ENCODE results near the gene NT5E.

The NT5E gene

DNA sequence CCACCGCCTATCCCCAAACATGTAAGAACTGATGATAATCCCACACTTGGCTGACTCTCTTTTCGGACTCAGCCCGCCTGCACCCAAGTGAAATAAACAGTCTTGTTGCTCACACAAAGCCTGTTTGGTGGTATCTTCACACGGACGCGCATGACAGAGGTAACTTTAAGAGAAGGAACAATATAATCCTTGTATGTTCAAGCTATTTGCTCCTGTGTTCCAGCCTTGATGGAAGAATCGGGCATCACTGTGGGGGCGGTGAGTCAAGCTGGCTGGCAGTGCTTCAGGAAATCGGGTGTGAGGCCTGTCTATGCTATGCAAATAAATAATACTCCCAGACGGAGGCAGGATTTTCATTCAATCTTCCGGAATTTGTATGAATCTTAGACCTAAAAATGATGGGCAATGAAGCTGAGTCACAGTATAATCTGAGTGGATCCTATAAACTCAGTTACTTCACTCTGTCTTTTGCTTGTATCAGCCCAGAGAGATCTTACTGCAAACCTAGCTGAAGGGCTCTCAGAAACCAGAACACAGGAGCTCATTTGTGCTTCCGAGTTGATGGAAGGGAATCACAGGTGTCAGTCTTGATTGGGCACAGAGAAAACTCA lies 45.2 kb upstream of the NT5E start:
- no peaks in the 10 kb centered on the region for H4K20me1 ChIP-seq (ENCODE audit: insufficient read depth, low read length)
- DNase-seq: no peak
- H2AFZ ChIP-seq (ENCODE audit: low read length): no peak overlapping the region
- no peaks in the 10 kb centered on the region for H3K9me2 ChIP-seq (replicated peaks; ENCODE audit: insufficient read depth, low read length)
- H3K9ac ChIP-seq (ENCODE audit: low read length): no peak overlapping the region
- TF ChIP-seq EZH2 (optimal IDR thresholded peaks at IDR 0.05; ENCODE audit: low read depth, low read length) (no peak), EZH2phosphoT487 (IDR thresholded peaks at IDR 0.05; ENCODE audit: low read length) (no peak)
- TF ChIP-seq, protein P1, sequence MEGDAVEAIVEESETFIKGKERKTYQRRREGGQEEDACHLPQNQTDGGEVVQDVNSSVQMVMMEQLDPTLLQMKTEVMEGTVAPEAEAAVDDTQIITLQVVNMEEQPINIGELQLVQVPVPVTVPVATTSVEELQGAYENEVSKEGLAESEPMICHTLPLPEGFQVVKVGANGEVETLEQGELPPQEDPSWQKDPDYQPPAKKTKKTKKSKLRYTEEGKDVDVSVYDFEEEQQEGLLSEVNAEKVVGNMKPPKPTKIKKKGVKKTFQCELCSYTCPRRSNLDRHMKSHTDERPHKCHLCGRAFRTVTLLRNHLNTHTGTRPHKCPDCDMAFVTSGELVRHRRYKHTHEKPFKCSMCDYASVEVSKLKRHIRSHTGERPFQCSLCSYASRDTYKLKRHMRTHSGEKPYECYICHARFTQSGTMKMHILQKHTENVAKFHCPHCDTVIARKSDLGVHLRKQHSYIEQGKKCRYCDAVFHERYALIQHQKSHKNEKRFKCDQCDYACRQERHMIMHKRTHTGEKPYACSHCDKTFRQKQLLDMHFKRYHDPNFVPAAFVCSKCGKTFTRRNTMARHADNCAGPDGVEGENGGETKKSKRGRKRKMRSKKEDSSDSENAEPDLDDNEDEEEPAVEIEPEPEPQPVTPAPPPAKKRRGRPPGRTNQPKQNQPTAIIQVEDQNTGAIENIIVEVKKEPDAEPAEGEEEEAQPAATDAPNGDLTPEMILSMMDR (IDR thresholded peaks at IDR 0.05; ENCODE audit: low read length): no peak
- no peaks in the 10 kb centered on the region for H3K79me2 ChIP-seq (ENCODE audit: low read length)
- no peak overlapping the region for H3K4me3 ChIP-seq (ENCODE audit: low read length)
- no peaks in the 10 kb centered on the region for H3K27me3 ChIP-seq (replicated peaks; ENCODE audit: insufficient read depth, low read length)
- H3K36me3 ChIP-seq (replicated peaks; ENCODE audit: insufficient read depth, low read length): no peaks in the 10 kb centered on the region
- no peaks in the 10 kb centered on the region for H3F3A ChIP-seq (ENCODE audit: insufficient read depth, low read length)
- H3K4me2 ChIP-seq (ENCODE audit: low read depth, low read length): no peak overlapping the region
- H3K4me1 ChIP-seq (ENCODE audit: low read length): no peaks in the 10 kb centered on the region
- no peaks in the 10 kb centered on the region for H3K9me3 ChIP-seq (replicated peaks; ENCODE audit: insufficient read depth, low read length)
- no peak overlapping the region for H3K27ac ChIP-seq (ENCODE audit: low read length)

DNA sequence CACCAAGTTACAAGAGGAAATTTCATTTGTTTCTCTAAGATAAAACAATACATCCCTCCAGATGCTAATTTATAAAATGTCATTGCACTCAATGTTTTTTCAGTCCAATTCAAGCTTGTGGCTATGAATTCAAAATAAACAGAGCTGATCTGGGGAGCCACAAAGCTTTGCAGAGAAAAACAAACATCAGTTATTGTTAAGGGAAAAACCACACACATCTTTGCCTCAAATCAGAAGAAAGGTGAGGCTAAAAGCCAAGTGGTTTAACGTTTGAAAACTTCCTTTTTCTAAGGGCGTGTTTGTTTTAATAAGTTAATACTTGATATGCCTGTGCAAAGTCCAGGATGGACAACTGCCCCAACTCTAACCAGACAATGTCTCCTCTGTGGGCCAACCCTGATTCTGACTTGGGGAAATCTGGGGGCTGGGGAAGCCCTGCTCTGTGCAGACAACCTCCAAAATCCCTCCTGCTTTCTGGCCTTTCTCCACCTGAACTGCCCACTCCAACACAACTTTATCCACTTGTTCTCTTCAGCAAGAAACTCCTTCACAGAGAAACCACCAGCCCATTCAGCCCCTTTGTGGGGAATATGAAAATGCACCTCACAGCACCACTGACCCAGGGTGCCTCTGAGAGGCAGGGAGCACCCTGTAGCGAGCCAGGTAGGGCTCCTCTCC lies 44.6 kb upstream of the NT5E start:
- Histone ChIP-seq H3K9me2 (replicated peaks; ENCODE audit: insufficient read depth, low read length) (no peaks in the 10 kb centered on the region), H3K4me1 (ENCODE audit: low read length) (no peaks in the 10 kb centered on the region), H3K4me3 (ENCODE audit: low read length) (no peak overlapping the region), H3K36me3 (replicated peaks; ENCODE audit: insufficient read depth, low read length) (no peaks in the 10 kb centered on the region), H3K9me3 (replicated peaks; ENCODE audit: insufficient read depth, low read length) (no peaks in the 10 kb centered on the region), H4K20me1 (ENCODE audit: insufficient read depth, low read length) (no peaks in the 10 kb centered on the region), H3K79me2 (ENCODE audit: low read length) (no peaks in the 10 kb centered on the region), H2AFZ (ENCODE audit: low read length) (no peak overlapping the region), H3K27ac (ENCODE audit: low read length) (no peak overlapping the region), H3K27me3 (replicated peaks; ENCODE audit: insufficient read depth, low read length) (no peaks in the 10 kb centered on the region), H3K9ac (ENCODE audit: low read length) (no peak overlapping the region), H3K4me2 (ENCODE audit: low read depth, low read length) (no peak overlapping the region), H3F3A (ENCODE audit: insufficient read depth, low read length) (no peaks in the 10 kb centered on the region)
- DNase-seq: no peak
- TF ChIP-seq EZH2phosphoT487 (IDR thresholded peaks at IDR 0.05; ENCODE audit: low read length): no peak
- TF ChIP-seq, protein P1 (IDR thresholded peaks at IDR 0.05; ENCODE audit: low read length): no peak
- TF ChIP-seq EZH2 (optimal IDR thresholded peaks at IDR 0.05; ENCODE audit: low read depth, low read length): no peak

DNA sequence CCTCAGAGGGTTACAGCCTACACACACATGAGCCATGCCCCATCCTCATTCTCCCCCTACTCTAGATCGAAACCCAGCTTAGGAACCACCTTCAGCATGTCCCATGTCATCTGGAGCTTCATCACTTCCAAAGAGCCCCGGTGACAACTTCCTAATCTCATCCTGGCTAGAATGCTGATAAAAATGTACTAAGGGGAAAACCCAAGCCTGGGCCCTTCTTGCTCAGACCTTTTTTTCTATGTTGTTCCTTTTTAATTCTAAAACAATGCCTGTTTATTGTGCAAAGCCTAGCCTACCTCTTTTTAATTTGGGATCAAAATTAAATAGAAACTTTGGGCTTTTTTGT lies 44.1 kb upstream of the NT5E start:
- Histone ChIP-seq H3K9me3 (replicated peaks; ENCODE audit: insufficient read depth, low read length) (no peaks in the 10 kb centered on the region), H2AFZ (ENCODE audit: low read length) (no peak overlapping the region), H3K27me3 (replicated peaks; ENCODE audit: insufficient read depth, low read length) (no peaks in the 10 kb centered on the region), H3K27ac (ENCODE audit: low read length) (no peak overlapping the region), H3K4me2 (ENCODE audit: low read depth, low read length) (no peak overlapping the region), H3K4me1 (ENCODE audit: low read length) (no peaks in the 10 kb centered on the region), H3K36me3 (replicated peaks; ENCODE audit: insufficient read depth, low read length) (no peaks in the 10 kb centered on the region), H3F3A (ENCODE audit: insufficient read depth, low read length) (no peaks in the 10 kb centered on the region), H3K4me3 (ENCODE audit: low read length) (no peak overlapping the region), H3K9ac (ENCODE audit: low read length) (no peak overlapping the region), H3K79me2 (ENCODE audit: low read length) (no peaks in the 10 kb centered on the region), H3K9me2 (replicated peaks; ENCODE audit: insufficient read depth, low read length) (no peaks in the 10 kb centered on the region), H4K20me1 (ENCODE audit: insufficient read depth, low read length) (no peaks in the 10 kb centered on the region)
- TF ChIP-seq, protein P1 (IDR thresholded peaks at IDR 0.05; ENCODE audit: low read length): no peak
- TF ChIP-seq EZH2 (optimal IDR thresholded peaks at IDR 0.05; ENCODE audit: low read depth, low read length) (no peak), EZH2phosphoT487 (IDR thresholded peaks at IDR 0.05; ENCODE audit: low read length) (no peak)
- no peak for DNase-seq
